ENCODE results near the gene GLI3. TPM values are rescaled to one million over a fixed set of nuclear protein-coding genes. Genes with fewer than 3 reads are reported as not detected.

The GLI3 gene
- total and polyA plus RNA-seq, 4 experiments from 2014 or later: 0.06 to 0.13 TPM; not detected in 2

GRCh38 chr7:42198974-42199668 is 37.9 kb downstream of the GLI3 start:
- intact Hi-C loops (cut with micrococcal nuclease): no loop called here

DNA sequence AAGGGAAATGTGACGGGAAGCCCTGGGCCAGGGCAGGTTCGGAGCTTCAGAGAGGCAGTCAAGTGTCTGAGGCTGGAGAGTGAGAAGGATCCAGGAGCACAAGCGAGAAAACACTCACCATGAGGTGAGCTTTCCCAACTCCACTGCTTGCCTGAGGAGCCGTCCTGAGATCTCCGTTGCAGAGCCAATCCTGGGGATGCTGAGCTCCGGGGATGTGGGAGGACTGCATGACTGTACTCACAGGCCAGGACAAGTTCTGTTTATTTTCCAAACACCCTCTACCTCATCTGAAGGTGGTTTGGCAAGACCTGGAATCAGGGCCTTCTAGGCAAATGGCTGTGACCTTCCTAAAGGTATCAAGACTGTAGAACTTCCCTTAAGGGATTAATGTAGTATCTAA is 38.7 kb downstream of the GLI3 start:
- DNase-seq: no peak
- peaks cover 0 to 6% (median 4%) of the 10 kb centered on the region in 4 donors for H3K4me1 Mint-ChIP-seq
- POLR2A ChIA-PET (ENCODE audit: partially characterized antibody): no interaction called here

More at GRCh38 chr7:42198974-42199668, 37.9 kb downstream of the GLI3 start:
- ChIA-PET CTCF (ENCODE audit: partially characterized antibody) (no interaction called here), POLR2A (ENCODE audit: partially characterized antibody) (no interaction called here)
- H3K4me3 ChIP-seq (ENCODE audit: low read length in 2 of 2): no peak overlapping the region
- no peak for DNase-seq
- peaks cover 0 to 3% of the 10 kb centered on the region in 2 donors for H3K27me3 Mint-ChIP-seq
- H3K9me3 ChIP-seq (ENCODE audit: control insufficient read depth in 1 of 2, low read length in 2 of 2): no peaks in the 10 kb centered on the region
- H3K27ac Mint-ChIP-seq: no peak overlapping the region
- no peaks in the 10 kb centered on the region for H3K4me1 ChIP-seq (ENCODE audit: insufficient read depth, low read length)
- no peak overlapping the region for H3K27ac ChIP-seq (ENCODE audit: low read depth, low read length)
- H3K36me3 ChIP-seq (ENCODE audit: insufficient read depth, low read length): no peaks in the 10 kb centered on the region
- H3K4me3 Mint-ChIP-seq: no peak overlapping the region
- H3K36me3 Mint-ChIP-seq: no peaks in the 10 kb centered on the region
- no peaks in the 10 kb centered on the region for H3K27me3 ChIP-seq (ENCODE audit: insufficient read depth, low read length)
- H3K9me3 Mint-ChIP-seq: peaks cover 0 to 7% (median 2%) of the 10 kb centered on the region in 8 donors
- peaks cover 0 to 2% (median 0%) of the 10 kb centered on the region in 4 donors for H3K4me1 Mint-ChIP-seq

GRCh38 chr7:42197451-42197850 is 39.6 kb downstream of the GLI3 start:
- ChIA-PET CTCF (ENCODE audit: partially characterized antibody) (no interaction called here), POLR2A (ENCODE audit: partially characterized antibody) (no interaction called here)
- Histone ChIP-seq H3K9me3 (ENCODE audit: control insufficient read depth in 1 of 2, low read length in 2 of 2) (no peaks in the 10 kb centered on the region), H3K4me1 (ENCODE audit: insufficient read depth, low read length) (no peaks in the 10 kb centered on the region), H3K4me3 (ENCODE audit: low read length in 2 of 2) (no peak overlapping the region), H3K27ac (ENCODE audit: low read depth, low read length) (no peak overlapping the region), H3K36me3 (ENCODE audit: insufficient read depth, low read length) (no peaks in the 10 kb centered on the region), H3K27me3 (ENCODE audit: insufficient read depth, low read length) (no peaks in the 10 kb centered on the region)
- H3K4me1 Mint-ChIP-seq: peaks cover 0 to 6% (median 4%) of the 10 kb centered on the region in 4 donors
- peaks cover 0 to 2% of the 10 kb centered on the region in 2 donors for H3K27me3 Mint-ChIP-seq
- no peak overlapping the region for H3K4me3 Mint-ChIP-seq
- H3K36me3 Mint-ChIP-seq: no peaks in the 10 kb centered on the region
- DNase-seq: no peak
- intact Hi-C loops (cut with micrococcal nuclease): no loop called here
- no peak overlapping the region for H3K27ac Mint-ChIP-seq
- peaks cover 0 to 2% (median 0%) of the 10 kb centered on the region in 8 donors for H3K9me3 Mint-ChIP-seq

More for the DNA sequence above, 38.7 kb downstream of the GLI3 start:
- Mint-ChIP-seq H3K4me3 (no peak overlapping the region), H3K27me3 (peaks cover 0 to 2% of the 10 kb centered on the region in 2 donors), H3K9me3 (peaks cover 0 to 4% (median 1%) of the 10 kb centered on the region in 8 donors), H3K36me3 (no peaks in the 10 kb centered on the region), H3K27ac (no peak overlapping the region)
- Histone ChIP-seq H3K4me1 (ENCODE audit: insufficient read depth, low read length) (no peaks in the 10 kb centered on the region), H3K27ac (ENCODE audit: low read depth, low read length) (no peak overlapping the region), H3K9me3 (ENCODE audit: control insufficient read depth in 1 of 2, low read length in 2 of 2) (no peaks in the 10 kb centered on the region), H3K36me3 (ENCODE audit: insufficient read depth, low read length) (no peaks in the 10 kb centered on the region), H3K4me3 (ENCODE audit: low read length in 2 of 2) (no peak overlapping the region), H3K27me3 (ENCODE audit: insufficient read depth, low read length) (no peaks in the 10 kb centered on the region)
- intact Hi-C loops (cut with micrococcal nuclease): no loop called here
- CTCF ChIA-PET (ENCODE audit: partially characterized antibody): no interaction called here

DNA sequence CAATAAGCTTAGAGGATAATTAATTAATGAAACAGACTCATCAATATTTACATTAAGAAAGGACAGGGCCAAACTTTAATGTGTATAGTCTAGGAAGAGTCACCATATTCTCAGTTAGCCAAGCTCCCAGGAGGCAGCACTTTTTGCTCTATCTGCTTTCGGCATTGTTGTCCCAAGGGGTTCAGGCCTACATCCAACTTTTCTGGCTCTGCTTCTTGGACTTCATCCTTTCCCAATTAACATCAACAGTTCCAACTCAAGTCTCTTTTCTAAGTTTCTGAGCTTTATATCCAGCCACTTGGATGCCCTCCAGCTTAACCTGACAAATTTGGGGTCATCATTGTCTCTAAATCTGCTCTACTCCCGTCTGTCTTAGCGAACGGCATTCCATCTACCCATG is 42.8 kb downstream of the GLI3 start:
- Mint-ChIP-seq H3K27me3 (peaks cover 0 to 2% of the 10 kb centered on the region in 2 donors), H3K9me3 (peaks cover 0 to 3% (median 0%) of the 10 kb centered on the region in 8 donors), H3K4me1 (peaks cover 0 to 6% (median 4%) of the 10 kb centered on the region in 4 donors), H3K27ac (no peak overlapping the region), H3K36me3 (no peaks in the 10 kb centered on the region), H3K4me3 (no peak overlapping the region)
- intact Hi-C loops (cut with micrococcal nuclease): no loop called here
- Histone ChIP-seq H3K9me3 (ENCODE audit: control insufficient read depth in 1 of 2, low read length in 2 of 2) (no peaks in the 10 kb centered on the region), H3K4me1 (ENCODE audit: insufficient read depth, low read length) (no peaks in the 10 kb centered on the region), H3K4me3 (ENCODE audit: low read length in 2 of 2) (no peak overlapping the region), H3K27ac (ENCODE audit: low read depth, low read length) (no peak overlapping the region), H3K36me3 (ENCODE audit: insufficient read depth, low read length) (no peaks in the 10 kb centered on the region), H3K27me3 (ENCODE audit: insufficient read depth, low read length) (no peaks in the 10 kb centered on the region)
- POLR2A ChIA-PET (ENCODE audit: partially characterized antibody): no interaction called here
- DNase-seq: no peak
- CTCF ChIA-PET (ENCODE audit: partially characterized antibody): no interaction called here

- CTCF ChIA-PET (ENCODE audit: partially characterized antibody): no interaction called here
- H3K36me3 ChIP-seq (ENCODE audit: insufficient read depth, low read length): no peaks in the 10 kb centered on the region
- H3K4me1 Mint-ChIP-seq: peaks cover 0 to 6% (median 4%) of the 10 kb centered on the region in 4 donors
- no peak for DNase-seq
- peaks cover 0 to 3% (median 0%) of the 10 kb centered on the region in 8 donors for H3K9me3 Mint-ChIP-seq
- no peaks in the 10 kb centered on the region for H3K27me3 ChIP-seq (ENCODE audit: insufficient read depth, low read length)
- H3K4me1 ChIP-seq (ENCODE audit: insufficient read depth, low read length): no peaks in the 10 kb centered on the region
- H3K9me3 ChIP-seq (ENCODE audit: control insufficient read depth in 1 of 2, low read length in 2 of 2): no peaks in the 10 kb centered on the region
- peak overlapping the region in 1 of 8 donors; percentile 14 for H3K4me3 Mint-ChIP-seq
- intact Hi-C loops (cut with micrococcal nuclease): no loop called here
- no peak overlapping the region for H3K27ac ChIP-seq (ENCODE audit: low read depth, low read length)
- no peak overlapping the region for H3K4me3 ChIP-seq (ENCODE audit: low read length in 2 of 2)
- H3K27me3 Mint-ChIP-seq: peaks cover 0 to 2% of the 10 kb centered on the region in 2 donors
- POLR2A ChIA-PET (ENCODE audit: partially characterized antibody): no interaction called here
- no peaks in the 10 kb centered on the region for H3K36me3 Mint-ChIP-seq
- no peak overlapping the region for H3K27ac Mint-ChIP-seq
Observed at GRCh38 chr7:42193471-42194129, 43.4 kb downstream of the GLI3 start.

DNA sequence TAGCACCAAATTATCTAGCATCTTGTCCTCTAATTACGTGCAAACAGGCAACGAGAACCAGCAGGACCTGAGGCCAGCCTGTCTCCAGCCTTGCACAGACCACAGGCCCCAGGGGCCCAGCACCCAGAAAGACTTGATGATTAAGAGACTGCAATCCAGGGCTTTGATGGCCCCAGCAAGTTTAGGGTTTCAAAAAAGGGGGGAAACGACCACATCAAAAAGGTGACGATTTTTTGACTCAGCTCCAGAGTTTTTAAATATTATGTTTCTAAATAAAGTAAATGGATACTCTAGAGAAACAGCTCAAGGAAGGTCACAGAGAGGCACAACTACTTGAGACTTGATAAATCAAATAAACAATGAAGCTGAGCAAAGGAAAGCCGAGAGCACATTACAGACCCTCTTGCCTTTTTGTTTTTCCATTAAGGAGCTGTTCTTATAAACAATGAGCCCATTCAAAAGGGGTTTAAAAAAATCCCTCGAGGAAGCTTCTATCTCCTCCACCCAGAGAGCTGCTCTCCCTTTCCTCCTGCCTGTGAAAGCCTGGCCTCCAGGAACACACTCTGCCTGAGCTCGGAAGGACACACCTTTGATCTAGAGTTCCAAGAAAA is 44.1 kb downstream of the GLI3 start:
- Histone ChIP-seq H3K4me1 (ENCODE audit: insufficient read depth, low read length) (no peaks in the 10 kb centered on the region), H3K4me3 (ENCODE audit: low read length in 2 of 2) (no peak overlapping the region), H3K36me3 (ENCODE audit: insufficient read depth, low read length) (no peaks in the 10 kb centered on the region), H3K27me3 (ENCODE audit: insufficient read depth, low read length) (no peaks in the 10 kb centered on the region), H3K27ac (ENCODE audit: low read depth, low read length) (no peak overlapping the region), H3K9me3 (ENCODE audit: control insufficient read depth in 1 of 2, low read length in 2 of 2) (no peaks in the 10 kb centered on the region)
- Mint-ChIP-seq H3K27me3 (peaks cover 0 to 2% of the 10 kb centered on the region in 2 donors), H3K9me3 (peaks cover 0 to 3% (median 0%) of the 10 kb centered on the region in 8 donors), H3K4me3 (no peak overlapping the region), H3K36me3 (no peaks in the 10 kb centered on the region), H3K4me1 (peaks cover 0 to 6% (median 4%) of the 10 kb centered on the region in 4 donors), H3K27ac (no peak overlapping the region)
- ChIA-PET POLR2A (ENCODE audit: partially characterized antibody) (no interaction called here), CTCF (ENCODE audit: partially characterized antibody) (no interaction called here)
- intact Hi-C loops (cut with micrococcal nuclease): no loop called here
- no peak for DNase-seq

DNA sequence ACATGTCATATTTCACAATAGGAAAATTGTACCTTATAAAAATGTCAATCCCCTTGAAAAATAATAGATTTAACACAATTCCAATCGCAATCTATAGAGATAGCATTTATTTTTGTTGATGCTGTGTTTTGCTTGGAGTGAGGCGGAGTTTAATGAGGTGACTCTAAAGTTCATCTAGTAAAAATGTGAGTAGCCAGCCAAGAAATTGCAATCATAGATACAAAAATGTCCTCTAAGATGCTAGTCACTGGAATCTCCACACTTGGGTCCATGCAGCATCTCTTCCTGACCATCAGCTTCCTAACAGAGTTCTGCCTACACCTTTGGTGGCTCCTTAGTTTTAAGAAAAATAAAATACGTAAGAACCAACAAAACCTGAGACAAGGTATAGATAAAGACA is 44.9 kb downstream of the GLI3 start:
- H3K27me3 ChIP-seq (ENCODE audit: insufficient read depth, low read length): no peaks in the 10 kb centered on the region
- H3K36me3 ChIP-seq (ENCODE audit: insufficient read depth, low read length): no peaks in the 10 kb centered on the region
- ChIA-PET CTCF (ENCODE audit: partially characterized antibody) (no interaction called here), POLR2A (ENCODE audit: partially characterized antibody) (no interaction called here)
- no peaks in the 10 kb centered on the region for H3K36me3 Mint-ChIP-seq
- no peak overlapping the region for H3K4me3 ChIP-seq (ENCODE audit: low read length in 2 of 2)
- no peak for DNase-seq
- no peaks in the 10 kb centered on the region for H3K9me3 ChIP-seq (ENCODE audit: control insufficient read depth in 1 of 2, low read length in 2 of 2)
- H3K4me1 Mint-ChIP-seq: peaks cover 0 to 6% (median 4%) of the 10 kb centered on the region in 4 donors
- intact Hi-C loops (cut with micrococcal nuclease): no loop called here
- H3K27ac ChIP-seq (ENCODE audit: low read depth, low read length): no peak overlapping the region
- peaks cover 0 to 2% of the 10 kb centered on the region in 2 donors for H3K27me3 Mint-ChIP-seq
- H3K9me3 Mint-ChIP-seq: peaks cover 0 to 3% (median 0%) of the 10 kb centered on the region in 8 donors
- no peak overlapping the region for H3K27ac Mint-ChIP-seq
- H3K4me3 Mint-ChIP-seq: no peak overlapping the region
- no peaks in the 10 kb centered on the region for H3K4me1 ChIP-seq (ENCODE audit: insufficient read depth, low read length)

Data from CD4-positive, alpha-beta memory T cell (primary cell).